Endothelial cell of umbilical vein (primary cell): ENCODE data around the gene LIAS. TPM values are rescaled to one million over a fixed set of nuclear protein-coding genes. Genes with fewer than 3 reads are reported as not detected.

Source experiments
- BruUV-seq: library from RNA; stranded (reverse); fragments of 400-500 nt; replicated peaks from 2 replicates; lab custom pipeline; 2021; lab: Mats Ljungman, UMichigan
- CTCF ChIA-PET: fragments of 300-600, 350-600 bp; sonication (Branson Sonifier 250); formaldehyde crosslinking; loops from one replicate; lab custom pipeline; 2021; ENCODE audit warnings: antibody characterized with exemption, inconsistent platforms; lab: Charles Lee
- POLR2A ChIA-PET: fragments of 300-600, 350-600 bp; sonication (Branson Sonifier 250); formaldehyde crosslinking; loops from one replicate; lab custom pipeline; 2021; ENCODE audit warnings: antibody characterized with exemption, inconsistent platforms; lab: Charles Lee
- DNase-seq: peaks from one replicate; pipeline ENCODE4 v3.0.0-alpha.2; 2011; ENCODE audit warnings: low read depth, low spot score
- FAIRE-seq: peaks from 2 replicates; lab custom pipeline; 2011; peaks lifted over from hg19 to GRCh38; lab: Jason Lieb, UNC
- H2AFZ ChIP-seq: 2 replicates; pipeline ENCODE4 v1.6.0; 2012; ENCODE audit warnings: low read depth, low read length, control low read depth, inconsistent platforms
- H3K27ac ChIP-seq: 2 replicates; pipeline ENCODE4 v1.5.1; 2011; ENCODE audit warnings: low read depth, mild to moderate bottlenecking, control low read depth, low read length, moderate library complexity; ENCODE audit not compliant: insufficient read depth
- H3K27me3 ChIP-seq, 2 experiments: 2 replicates each; pipeline versions ENCODE4 v1.6.0 to v1.6.1; 2011; ENCODE audit warnings: low read length in 2 of 2, mixed read lengths in 1 of 2; ENCODE audit not compliant: control insufficient read depth in 2 of 2, insufficient read depth in 2 of 2
- H3K36me3 ChIP-seq, 2 experiments: 2 replicates in 1 of 2; 3 replicates in 1 of 2; pipeline ENCODE4 v1.5.1; 2011; ENCODE audit warnings: low read length in 2 of 2, mild to moderate bottlenecking in 1 of 2, moderate library complexity in 1 of 2; ENCODE audit not compliant: control insufficient read depth in 2 of 2, insufficient read depth in 2 of 2; ENCODE audit errors: extremely low read depth in 1 of 2
- H3K4me1 ChIP-seq: 3 replicates; pipeline ENCODE4 v1.5.1; 2011; ENCODE audit warnings: mild to moderate bottlenecking, low read length; ENCODE audit not compliant: control insufficient read depth, insufficient read depth; ENCODE audit errors: extremely low read depth
- H3K4me2 ChIP-seq: 2 replicates; pipeline ENCODE4 v1.6.1; 2011; ENCODE audit warnings: low read length, control low read depth, mixed read lengths; ENCODE audit not compliant: insufficient read depth
- H3K4me3 ChIP-seq, 3 experiments: fragments of 200-600 bp in 1 of 3; sonication (generic), shearing (Covaris generic) in 1 of 3; replicated peaks in 1 of 3; 2 replicates each; pipeline ENCODE4 v1.5.1; 2011 to 2016; ENCODE audit warnings: control low read depth in 3 of 3, low read length in 3 of 3, mild to moderate bottlenecking in 2 of 3, inconsistent platforms in 1 of 3, low read depth in 1 of 3, moderate library complexity in 1 of 3; ENCODE audit not compliant: insufficient read depth in 1 of 3
- H3K79me2 ChIP-seq: 2 replicates; pipeline ENCODE4 v1.6.0; 2012; ENCODE audit warnings: low read length, inconsistent platforms; ENCODE audit not compliant: control insufficient read depth, insufficient read depth
- H3K9ac ChIP-seq: replicated peaks from 2 replicates; pipeline ENCODE3; 2011; ENCODE audit warnings: low read length, control low read depth; ENCODE audit not compliant: insufficient read depth; ENCODE audit errors: extremely low read depth
- H3K9me1 ChIP-seq: replicated peaks from 3 replicates; pipeline ENCODE4 v1.6.0; 2011; ENCODE audit warnings: mild to moderate bottlenecking, low read length; ENCODE audit not compliant: control insufficient read depth, insufficient read depth; ENCODE audit errors: extremely low read depth
- H3K9me3 ChIP-seq: replicated peaks from 2 replicates; pipeline ENCODE4 v1.5.1; 2012; ENCODE audit warnings: low read length, inconsistent platforms; ENCODE audit not compliant: control insufficient read depth, insufficient read depth
- H4K20me1 ChIP-seq: replicated peaks from 2 replicates; pipeline ENCODE3; 2011; ENCODE audit warnings: mild to moderate bottlenecking, low read length; ENCODE audit not compliant: control insufficient read depth, insufficient read depth; ENCODE audit errors: extremely low read depth
- CTCF ChIP-seq, 2 donors: IDR thresholded peaks; 1 replicate in 1 of 2; 2 replicates in 1 of 2; pipeline ENCODE4 v1.5.1; 2011; ENCODE audit warnings: low read length in 2 of 2, mild to moderate bottlenecking in 2 of 2, moderate library complexity in 2 of 2, control low read depth in 1 of 2, inconsistent platforms in 1 of 2, low read depth in 1 of 2; ENCODE audit not compliant: insufficient read depth in 1 of 2; ENCODE audit errors: extremely low read depth in 1 of 2
- EZH2 ChIP-seq: IDR thresholded peaks from 2 replicates; pipeline ENCODE4 v1.6.1; 2012; ENCODE audit warnings: borderline replicate concordance, low read depth, mild to moderate bottlenecking, moderate library complexity, low read length, inconsistent platforms; ENCODE audit not compliant: severe bottlenecking
- FOS ChIP-seq: IDR thresholded peaks from 2 replicates; pipeline ENCODE4 v1.6.1; 2011; ENCODE audit warnings: mild to moderate bottlenecking, low read length, moderate library complexity, borderline replicate concordance; ENCODE audit not compliant: insufficient read depth
- GATA2 ChIP-seq: IDR thresholded peaks from 2 replicates; pipeline ENCODE4 v1.7.0; 2011; ENCODE audit warnings: low read depth, mild to moderate bottlenecking, moderate library complexity, mixed read lengths, low read length; ENCODE audit not compliant: insufficient read length, insufficient read depth
- JUN ChIP-seq: IDR thresholded peaks from 2 replicates; pipeline ENCODE4 v1.6.1; 2011; ENCODE audit warnings: borderline replicate concordance, low read depth; ENCODE audit not compliant: insufficient read length, insufficient read depth
- MAX ChIP-seq: IDR thresholded peaks from 2 replicates; pipeline ENCODE4 v1.6.1; 2011; ENCODE audit not compliant: insufficient read depth, insufficient read length
- POLR2AphosphoS5 ChIP-seq: IDR thresholded peaks from 2 replicates; pipeline ENCODE4 v1.6.1; 2012; ENCODE audit warnings: low read depth, mild to moderate bottlenecking, control low read depth, low read length, moderate library complexity; ENCODE audit not compliant: insufficient read depth
- dilution Hi-C: fragments of 300-500 bp; cut with MboI; formaldehyde crosslinking; loops from one replicate; pipeline ENCODE4 v1.15.0; 2019; ENCODE audit warnings: low sequenced_read_pairs; ENCODE audit not compliant: extremely low pct_ligation_motif_present
- intact Hi-C: fragments of 100-400 bp; cut with micrococcal nuclease; formaldehyde crosslinking; loops from one replicate; pipeline ENCODE4 v1.10.0; 2022
- polyA plus RNA-seq, 4 experiments: library from polyadenylated mRNA; depleted of rRNA in 3 of 4; stranded (reverse) in 3 of 4; unstranded in 1 of 4; fragments of >200 nt; gene quantifications; 2 replicates each; pipeline versions ENCODE4 v1.2.1 to v1.2.3, GENCODE V29; 2011 to 2012; ENCODE audit warnings: missing spikeins in 1 of 4
- total RNA-seq: library from RNA; stranded (reverse); gene quantifications from 2 replicates; pipeline ENCODE4 v1.2.3, GENCODE V29; 2021

LIAS gene
- total and polyA plus RNA-seq, 2 donors (not counting 3 experiments of a cell fraction or from before 2014, with no cell fraction given): 5.5 to 11.3 TPM

- no peaks in the 10 kb centered on the region for H3K4me1 ChIP-seq
- BruUV-seq: no TSS peak
- ChIA-PET POLR2A (no interaction called here), CTCF (interaction anchor here (3.1 kb wide), 1 partner anchor 29 kb away, joined by 12 read pairs; no protein-coding TSS in a partner anchor)
- TF ChIP-seq JUN: no peak
- TF ChIP-seq POLR2AphosphoS5: no peak
- no peak for TF ChIP-seq MAX
- FAIRE-seq: no peak
- H3K9ac ChIP-seq: no peak overlapping the region
- H4K20me1 ChIP-seq: no peaks in the 10 kb centered on the region
- no peak overlapping the region for H2AFZ ChIP-seq
- no peak for DNase-seq
- H3K4me2 ChIP-seq: no peak overlapping the region
- no peaks in the 10 kb centered on the region for H3K9me1 ChIP-seq
- no peak overlapping the region for H3K4me3 ChIP-seq
- H3K27me3 ChIP-seq: no peaks in the 10 kb centered on the region
- dilution Hi-C loops (no loop called here), intact Hi-C loops (no loop called here)
- peaks cover 7 to 8% of the 10 kb centered on the region in 2 experiments for H3K36me3 ChIP-seq
- no peaks in the 10 kb centered on the region for H3K9me3 ChIP-seq
- no peak overlapping the region for H3K27ac ChIP-seq
- H3K79me2 ChIP-seq: no peaks in the 10 kb centered on the region
Observed at GRCh38 chr4:39497909-39498726, 39.3 kb downstream of the LIAS start.

- Histone ChIP-seq H2AFZ (no peak overlapping the region), H3K4me3 (no peak overlapping the region), H3K9me1 (no peaks in the 10 kb centered on the region), H3K79me2 (no peaks in the 10 kb centered on the region), H3K27me3 (no peaks in the 10 kb centered on the region), H3K9me3 (no peaks in the 10 kb centered on the region), H3K4me2 (no peak overlapping the region), H3K27ac (no peak overlapping the region), H3K36me3 (peaks cover 9 to 14% of the 10 kb centered on the region in 2 experiments), H3K4me1 (no peaks in the 10 kb centered on the region), H4K20me1 (no peaks in the 10 kb centered on the region), H3K9ac (no peak overlapping the region)
- FAIRE-seq: no peak
- dilution Hi-C loops (no loop called here), intact Hi-C loops (no loop called here)
- TF ChIP-seq GATA2 (no peak), FOS (no peak), EZH2 (no peak), CTCF (IDR thresholded peaks at IDR 0.05; ENCODE audit: extremely low read depth in 1 of 2, insufficient read depth in 1 of 2, low read depth in 1 of 2, low read length in 2 of 2) (no peak), MAX (no peak)
- POLR2A ChIA-PET: no interaction called here
- CTCF ChIA-PET: no interaction called here
- BruUV-seq: no TSS peak
- no peak for DNase-seq
Observed at GRCh38 chr4:39498727-39499020, 39.8 kb downstream of the LIAS start.
